Vagina (tissue), 2 donors: ENCODE results near the gene TUNAR. TPM values are rescaled to one million over a fixed set of nuclear protein-coding genes. Genes with fewer than 3 reads are reported as not detected.

ENCODE experiments used
- DNase-seq, 2 donors: peaks; one replicate each; pipeline ENCODE4 v3.0.0-alpha.2; 2017; ENCODE audit errors: extremely low spot score in 2 of 2
- H3K27ac ChIP-seq: fragments of 200-600 bp; sonication (generic); one replicate; pipeline ENCODE4 v1.5.1; 2019
- H3K27me3 ChIP-seq: fragments of 200-600 bp; sonication (generic); one replicate; pipeline ENCODE4 v1.5.1; 2019
- H3K36me3 ChIP-seq, 2 donors: fragments of 200-600 bp; sonication (generic); one replicate each; pipeline ENCODE4 v1.5.1; 2017 to 2019
- H3K4me1 ChIP-seq: fragments of 200-600 bp; sonication (generic); one replicate; pipeline ENCODE4 v1.5.1; 2019
- H3K4me3 ChIP-seq, 2 donors: fragments of 200-600 bp; sonication (generic); 1 replicate in 1 of 2; 2 replicates in 1 of 2; pipeline ENCODE4 v1.5.1; 2016 to 2019
- H3K9me3 ChIP-seq: fragments of 200-600 bp; sonication (generic); one replicate; pipeline ENCODE4 v1.5.1; 2019
- CTCF ChIP-seq, 3 experiments: fragments of 450-650 bp in 2 of 3; fragments of 200-600 bp in 1 of 3; sonication (generic) in 1 of 3; IDR thresholded peaks; one replicate each; pipeline ENCODE4 v1.5.1; 2017 to 2019; ENCODE audit warnings: antibody characterized with exemption in 3 of 3, mild to moderate bottlenecking in 2 of 3, moderate library complexity in 2 of 3
- POLR2A ChIP-seq, 2 donors: fragments of 450-650 bp; IDR thresholded peaks; one replicate each; pipeline ENCODE4 v1.6.1; 2017; ENCODE audit warnings: antibody characterized with exemption in 2 of 2, mild to moderate bottlenecking in 2 of 2, moderate library complexity in 2 of 2
- POLR2AphosphoS5 ChIP-seq, 2 donors: sonication (generic); formaldehyde crosslinking; IDR thresholded peaks; one replicate each; pipeline ENCODE4 v1.9.0; 2017; ENCODE audit warnings: antibody characterized with exemption in 2 of 2, mild to moderate bottlenecking in 2 of 2, low read depth in 1 of 2; ENCODE audit not compliant: insufficient read depth in 1 of 2
- intact Hi-C: fragments of 100-400 bp; cut with DNase I; formaldehyde crosslinking; loops from one replicate; pipeline ENCODE4 v1.15.1; 2023
- total RNA-seq: library from RNA; depleted of rRNA; stranded (reverse); fragments of >200 nt; gene quantifications from one replicate; pipeline ENCODE4 v1.2.3, GENCODE V29; 2016

Gene TUNAR
- total RNA-seq, 1 donor from 2014 or later = not detected

- no peak for DNase-seq
- Histone ChIP-seq H3K27ac (no peak overlapping the region), H3K27me3 (no peaks in the 10 kb centered on the region), H3K36me3 (no peaks in the 10 kb centered on the region), H3K4me3 (no peak overlapping the region), H3K4me1 (no peaks in the 10 kb centered on the region), H3K9me3 (no peaks in the 10 kb centered on the region)
- intact Hi-C loops = no loop called here
- TF ChIP-seq POLR2AphosphoS5 (IDR thresholded peaks at IDR 0.05; ENCODE audit: insufficient read depth in 1 of 2, low read depth in 1 of 2) = no peak
- no peak for TF ChIP-seq CTCF (IDR thresholded peaks at IDR 0.05)
- TF ChIP-seq POLR2A (IDR thresholded peaks at IDR 0.05) = no peak
These were observed 67.8 kb downstream of the TUNAR start for GRCh38 chr14:95944462-95944861.

GRCh38 chr14:95946867-95947266 is 70.2 kb downstream of the TUNAR start:
- Histone ChIP-seq H3K4me1 (no peaks in the 10 kb centered on the region), H3K27me3 (no peaks in the 10 kb centered on the region), H3K27ac (no peak overlapping the region), H3K36me3 (no peaks in the 10 kb centered on the region), H3K9me3 (no peaks in the 10 kb centered on the region), H3K4me3 (no peak overlapping the region)
- TF ChIP-seq POLR2AphosphoS5 (IDR thresholded peaks at IDR 0.05; ENCODE audit: insufficient read depth in 1 of 2, low read depth in 1 of 2) (no peak), CTCF (IDR thresholded peaks at IDR 0.05) (no peak), POLR2A (IDR thresholded peaks at IDR 0.05) (no peak)
- DNase-seq = no peak
- intact Hi-C loops = no loop called here

GRCh38 chr14:95948558-95948981 is 71.9 kb downstream of the TUNAR start:
- TF ChIP-seq POLR2AphosphoS5 (IDR thresholded peaks at IDR 0.05; ENCODE audit: insufficient read depth in 1 of 2, low read depth in 1 of 2) (no peak), POLR2A (IDR thresholded peaks at IDR 0.05) (no peak), CTCF (IDR thresholded peaks at IDR 0.05) (no peak)
- Histone ChIP-seq H3K4me1 (no peaks in the 10 kb centered on the region), H3K36me3 (no peaks in the 10 kb centered on the region), H3K4me3 (no peak overlapping the region), H3K9me3 (no peaks in the 10 kb centered on the region), H3K27me3 (no peaks in the 10 kb centered on the region), H3K27ac (no peak overlapping the region)
- intact Hi-C loops = no loop called here
- no peak for DNase-seq

- intact Hi-C loops = no loop called here
- Histone ChIP-seq H3K27me3 (no peaks in the 10 kb centered on the region), H3K36me3 (no peaks in the 10 kb centered on the region), H3K4me3 (no peak overlapping the region), H3K4me1 (no peaks in the 10 kb centered on the region), H3K27ac (no peak overlapping the region), H3K9me3 (no peaks in the 10 kb centered on the region)
- DNase-seq = no peak
- no peak for TF ChIP-seq POLR2AphosphoS5 (IDR thresholded peaks at IDR 0.05; ENCODE audit: insufficient read depth in 1 of 2, low read depth in 1 of 2)
These were observed 74.7 kb downstream of the TUNAR start for GRCh38 chr14:95951359-95951758.

- Histone ChIP-seq H3K27ac (no peak overlapping the region), H3K27me3 (no peaks in the 10 kb centered on the region), H3K4me1 (no peaks in the 10 kb centered on the region), H3K9me3 (no peaks in the 10 kb centered on the region), H3K36me3 (no peaks in the 10 kb centered on the region), H3K4me3 (no peak overlapping the region)
- intact Hi-C loops = no loop called here
- DNase-seq = no peak
- TF ChIP-seq POLR2AphosphoS5 (IDR thresholded peaks at IDR 0.05; ENCODE audit: insufficient read depth in 1 of 2, low read depth in 1 of 2) (no peak), POLR2A (IDR thresholded peaks at IDR 0.05) (no peak), CTCF (IDR thresholded peaks at IDR 0.05) (no peak)
These were observed 76.6 kb downstream of the TUNAR start for GRCh38 chr14:95953111-95953724.
